Activated CD4-positive, alpha-beta T cell treated with anti-CD3 and anti-CD28 coated beads, Interleukin-2, Interleukin-6, amounts not matched to agents 100 ng/mL and 50 ng/mL, durations not matched to agents 16 hours and 8 hours (primary cell): ENCODE results near the gene PDCL3.

Experiments
- DNase-seq: peaks from one replicate; pipeline ENCODE4 v3.0.0-alpha.2; 2020

The PDCL3 gene

DNA sequence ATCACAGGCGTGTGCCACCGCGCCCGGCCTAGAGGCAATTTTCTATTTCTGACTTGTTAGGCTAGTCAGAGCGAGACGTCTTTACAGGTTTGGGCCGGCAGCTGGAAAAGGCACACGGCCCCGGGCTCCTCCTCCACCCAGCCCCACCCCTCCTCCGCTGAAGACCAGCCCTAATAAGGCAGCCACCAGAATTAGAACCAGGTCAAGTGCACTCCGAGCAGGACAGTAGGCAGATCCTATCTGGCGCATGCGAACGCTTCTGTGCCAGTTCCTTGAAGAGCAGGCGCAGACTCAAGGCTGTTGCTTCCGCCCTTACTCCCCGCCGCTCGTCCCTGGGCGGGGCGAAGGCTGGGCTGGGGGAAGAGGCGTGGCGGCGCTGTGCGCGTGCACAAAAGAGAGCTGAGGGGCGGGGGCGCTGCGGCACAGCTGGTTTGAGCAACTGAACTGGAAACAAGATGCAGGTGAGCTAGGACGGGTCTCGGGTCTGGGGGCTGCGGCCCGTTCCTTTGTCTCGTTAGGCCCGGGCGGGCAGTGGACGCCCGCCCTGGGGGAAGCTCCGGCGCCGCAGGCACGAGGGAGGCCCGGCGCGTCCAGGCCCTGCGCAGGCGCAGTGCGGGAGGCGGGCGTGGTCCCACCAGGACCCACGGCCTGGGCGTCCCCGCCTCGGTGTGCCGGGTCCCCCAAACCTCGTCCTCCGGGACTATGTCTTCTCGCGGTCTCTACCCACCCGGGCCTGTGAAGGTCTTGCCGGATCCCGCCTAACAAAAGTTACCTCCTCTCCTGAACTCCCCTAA lies at the start of gene PDCL3:
PDCL3 (plus strand) TSS at position 381 of the 794 bp plus-strand sequence; CDS start at position 456, 75 bp downstream.
- DNase-seq, result peak; percentile 97

DNA sequence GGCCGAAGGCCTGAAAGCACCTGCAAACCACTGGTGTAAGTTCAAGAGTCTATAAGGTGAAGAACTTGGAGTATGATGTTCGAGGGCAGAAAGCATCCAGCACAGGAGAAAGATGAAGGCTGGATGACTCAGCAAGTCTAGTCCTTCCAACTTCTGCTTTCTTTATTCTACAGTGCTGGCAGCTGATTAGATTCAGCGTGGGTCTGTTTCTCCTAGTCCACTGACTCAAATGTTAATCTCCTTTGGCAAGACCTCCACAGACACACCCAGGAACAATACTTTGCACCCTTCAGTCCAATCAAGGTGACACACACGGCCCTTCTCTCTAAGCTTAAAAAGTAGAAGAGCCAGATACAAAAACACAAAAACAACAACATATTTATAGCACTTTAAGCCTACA lies 49.1 kb upstream of the PDCL3 start:
- no peak for DNase-seq

DNA sequence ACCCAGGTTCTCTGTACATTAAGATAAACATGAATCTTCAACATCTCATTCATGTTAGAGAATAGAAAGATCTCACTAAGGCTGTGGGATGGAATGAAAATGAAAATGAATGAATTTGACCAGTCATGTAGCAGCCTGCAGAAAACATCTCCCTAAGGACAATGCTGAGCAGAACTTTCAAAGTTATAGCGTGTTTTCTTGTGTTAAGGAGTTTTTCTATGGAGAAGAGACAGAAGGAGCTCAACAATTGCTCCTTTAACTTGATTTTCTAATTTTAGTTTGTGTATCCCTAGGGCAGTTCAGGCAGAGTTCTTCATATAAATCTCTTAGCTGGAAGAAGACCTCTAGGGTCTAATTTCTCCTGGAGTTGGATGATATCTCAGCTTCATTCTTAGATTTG lies 45.2 kb upstream of the PDCL3 start:
- DNase-seq, result no peak

DNA sequence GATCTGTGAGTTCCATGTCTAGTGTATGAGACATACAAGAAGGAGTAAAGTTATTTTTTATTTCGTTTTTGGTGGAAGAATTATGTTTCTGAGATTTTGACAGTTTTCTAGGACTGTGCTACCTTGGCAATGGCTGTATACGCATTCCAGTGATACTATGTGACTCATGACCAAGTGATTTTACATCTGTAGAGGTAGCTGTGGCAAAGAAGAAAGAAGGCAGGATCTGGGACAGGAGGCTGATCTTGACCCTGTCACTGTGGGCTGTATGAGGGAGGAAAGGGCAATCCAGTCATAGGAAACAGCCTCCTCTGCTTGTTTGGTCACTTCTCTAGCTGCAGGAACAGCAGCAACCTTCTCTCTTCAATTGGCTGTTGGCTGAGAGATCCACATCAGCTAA lies 44.0 kb upstream of the PDCL3 start:
- no peak for DNase-seq

DNA sequence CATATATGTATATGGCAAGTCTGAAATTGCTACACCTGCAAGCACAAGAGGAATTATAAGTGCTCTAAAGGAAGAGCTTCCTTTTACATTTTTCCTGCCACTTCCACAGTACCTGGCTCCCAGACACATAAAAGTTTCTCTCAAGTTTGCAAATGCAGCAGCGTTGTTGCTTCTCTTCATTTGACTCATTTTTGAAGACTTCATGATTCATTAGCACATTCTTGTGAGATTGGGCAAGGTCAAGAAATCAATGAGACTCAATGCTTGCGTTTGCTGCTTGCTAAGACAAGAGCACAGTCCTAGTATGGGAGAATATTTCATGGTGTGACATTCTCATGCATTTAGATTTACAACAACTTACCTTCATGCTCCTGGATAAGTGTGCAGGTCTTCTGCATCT lies 42.6 kb upstream of the PDCL3 start:
- DNase-seq, result peak; percentile 2

DNA sequence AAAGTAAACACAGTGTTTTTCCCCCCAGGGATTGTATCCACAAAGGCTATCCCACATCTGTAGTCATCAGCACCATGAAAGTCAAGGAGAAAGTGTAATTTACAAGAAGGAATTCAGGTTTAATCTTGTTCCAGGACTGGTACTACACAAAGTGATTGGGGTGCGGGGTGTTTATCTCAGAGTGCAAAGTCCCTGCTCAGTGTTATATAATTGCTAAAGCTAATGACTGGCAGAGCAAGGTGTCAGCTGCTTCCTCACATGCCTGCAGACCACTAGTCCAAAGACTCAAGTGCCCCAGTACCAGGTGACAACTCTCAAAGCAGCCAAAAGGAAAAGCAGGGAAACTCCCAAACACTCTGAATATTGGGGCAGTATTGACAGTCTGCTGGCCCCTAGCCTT lies 40.4 kb upstream of the PDCL3 start:
- DNase-seq, result no peak

DNA sequence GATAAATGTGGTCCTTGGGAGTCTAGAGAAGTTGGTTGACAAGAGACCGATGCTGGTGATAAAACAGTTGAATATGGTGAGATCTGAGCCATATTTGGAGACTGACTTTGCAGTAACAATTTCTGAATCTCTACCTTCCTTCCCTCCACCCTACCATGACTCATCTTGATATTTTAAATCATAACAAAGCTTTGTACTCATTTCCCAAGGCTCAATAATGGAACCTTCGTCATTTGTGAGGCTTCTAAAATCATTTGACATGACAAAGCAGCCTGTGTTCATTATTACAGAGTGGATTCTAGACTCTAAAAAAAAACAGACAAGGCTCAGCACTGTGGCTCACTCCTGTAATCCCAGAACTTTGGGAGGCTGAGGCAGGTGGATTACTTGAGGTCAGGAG lies 38.5 kb upstream of the PDCL3 start:
- peak; percentile 4 for DNase-seq

DNA sequence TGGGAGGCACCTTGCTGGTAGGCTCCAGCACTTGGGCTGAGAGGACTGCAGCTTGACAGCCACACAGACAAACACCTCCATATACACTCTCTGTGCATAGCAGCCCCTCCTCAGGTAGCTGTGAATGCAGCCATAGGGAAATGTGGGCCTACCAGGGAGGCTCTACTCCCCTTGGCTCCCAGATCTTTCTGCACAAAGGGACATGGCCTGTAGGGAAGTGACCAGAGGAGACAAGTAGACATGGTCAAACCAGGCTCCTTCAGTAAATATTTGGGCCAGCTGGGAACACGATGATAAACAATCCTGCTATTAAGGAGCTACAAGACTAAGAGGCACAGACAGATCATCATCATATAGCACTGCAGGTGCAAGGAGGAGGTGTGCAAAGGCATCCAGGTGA lies 35.9 kb upstream of the PDCL3 start:
- DNase-seq, result no peak

DNA sequence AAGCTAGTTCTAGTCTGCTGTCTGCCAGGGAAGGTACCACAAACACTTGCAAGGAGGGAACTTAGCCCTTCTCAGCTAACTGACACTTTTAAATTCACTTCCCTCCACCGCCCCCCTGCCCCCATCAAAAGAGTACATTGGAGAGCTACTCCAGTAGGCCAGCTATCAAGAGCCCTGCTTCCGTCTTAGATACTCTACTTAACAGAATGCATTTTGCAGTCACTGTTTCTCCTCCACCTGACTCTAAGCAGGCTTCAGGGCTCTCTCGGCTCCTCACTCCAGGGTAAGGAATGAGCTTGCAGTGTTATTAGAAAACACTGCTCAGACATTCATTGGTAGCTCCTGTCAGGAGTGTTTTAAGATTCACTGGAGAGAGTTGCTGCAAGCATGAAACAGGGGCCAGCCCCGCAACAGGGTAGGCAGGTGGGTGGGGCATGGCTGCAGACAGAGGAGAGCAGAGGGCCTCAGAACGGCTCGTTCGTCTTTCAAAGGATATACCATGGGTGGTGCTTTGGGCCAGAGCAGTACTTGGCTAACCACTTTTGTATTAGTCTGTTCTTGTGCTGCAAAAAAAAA lies 35.3 kb upstream of the PDCL3 start:
- DNase-seq, result no peak

DNA sequence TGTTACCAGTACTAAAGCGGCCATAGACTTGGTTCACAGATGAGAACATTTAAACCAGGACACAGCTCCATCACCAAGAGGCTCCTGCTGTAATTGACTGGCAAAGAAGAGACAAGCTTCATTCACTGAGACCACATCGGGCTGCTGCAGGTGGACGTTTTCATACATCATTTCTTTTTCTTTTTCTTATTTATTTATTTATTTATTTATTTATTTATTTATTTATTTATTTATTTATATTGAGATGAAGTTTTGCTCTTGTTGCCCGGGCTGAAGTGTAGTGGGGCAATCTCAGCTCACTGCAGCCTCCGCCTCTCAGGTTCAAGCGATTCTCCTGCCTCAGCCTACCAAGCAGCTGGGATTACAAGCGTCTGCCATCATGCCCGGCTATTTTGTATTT lies 33.6 kb upstream of the PDCL3 start:
- no peak for DNase-seq

DNA sequence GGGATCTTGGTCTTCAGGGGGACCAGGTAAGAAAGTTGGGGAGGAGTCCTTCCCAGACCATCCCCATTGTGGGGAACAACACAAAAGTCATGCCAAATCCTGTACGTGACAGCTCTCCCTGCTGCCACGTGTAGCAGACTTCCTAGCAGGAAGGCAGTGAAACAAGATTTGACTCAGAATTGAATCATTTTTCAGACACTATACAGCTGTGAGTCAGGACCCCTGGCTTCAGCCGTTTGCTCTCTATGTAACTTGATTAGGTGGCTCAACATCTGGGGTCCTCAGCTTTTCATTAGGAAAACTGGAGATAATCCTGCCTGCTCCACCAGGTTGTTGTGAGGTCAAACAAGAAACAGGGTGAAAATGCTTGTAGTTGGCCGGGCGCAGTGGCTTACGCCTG lies 32.9 kb upstream of the PDCL3 start:
- peak; percentile 2 for DNase-seq

DNA sequence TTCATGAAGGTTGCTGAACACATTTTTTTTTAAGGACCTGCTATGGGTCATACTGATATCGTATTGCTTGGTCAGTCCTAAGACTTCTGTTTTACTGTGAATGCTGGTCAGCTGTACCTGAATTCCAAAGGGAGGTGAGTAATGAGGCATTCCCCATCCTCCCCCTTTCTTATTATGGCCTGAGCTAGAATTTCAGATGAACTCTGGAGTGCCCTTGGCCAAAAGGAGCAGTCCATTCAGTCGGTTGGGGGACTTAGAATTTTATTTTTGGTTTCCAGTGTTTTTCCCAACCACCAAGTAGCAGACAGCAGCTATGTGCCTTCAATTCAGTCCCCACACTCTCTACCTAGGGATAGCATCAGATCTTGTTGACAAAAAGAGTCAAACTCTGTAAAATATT lies 26.9 kb upstream of the PDCL3 start:
- DNase-seq, result no peak

DNA sequence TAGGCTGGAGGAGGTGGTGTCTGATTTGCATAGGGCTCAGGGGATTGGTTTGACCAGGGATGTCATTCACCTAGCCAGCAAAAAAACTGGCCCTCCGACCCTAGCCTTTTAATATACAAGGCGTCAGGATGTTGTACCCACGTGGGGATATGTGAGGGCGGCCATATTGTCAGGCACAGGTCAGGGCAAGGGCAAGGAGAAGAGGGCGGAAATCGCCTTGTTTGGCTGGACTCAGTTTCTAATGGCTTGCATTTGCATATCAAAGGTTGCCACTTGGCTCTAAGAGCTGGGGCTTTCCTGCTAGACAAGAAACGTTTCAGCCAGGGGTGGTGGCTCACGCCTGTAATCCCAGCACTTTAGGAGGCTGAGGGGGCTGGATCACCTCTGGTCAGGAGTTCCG lies 24.9 kb upstream of the PDCL3 start:
- DNase-seq, result no peak

DNA sequence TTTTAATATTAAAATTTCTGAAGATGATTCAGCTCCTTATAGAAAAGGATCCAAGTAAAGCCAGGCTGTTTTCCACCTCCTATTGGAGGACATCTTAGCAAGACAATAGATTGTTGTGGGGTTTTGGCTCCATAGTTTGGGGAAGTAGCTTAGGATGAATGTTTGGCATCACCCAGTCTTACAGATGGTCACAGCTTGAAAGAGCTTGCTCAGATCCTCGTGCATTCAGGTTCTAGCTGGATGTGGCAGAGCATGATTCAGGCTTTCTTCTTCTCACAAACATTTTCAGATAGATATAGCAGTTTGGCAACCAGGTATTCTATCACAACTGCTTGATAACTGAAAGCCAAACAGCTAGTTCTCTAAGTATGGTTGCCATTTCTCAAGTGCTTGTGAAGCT lies 23.6 kb upstream of the PDCL3 start:
- DNase-seq, result no peak

DNA sequence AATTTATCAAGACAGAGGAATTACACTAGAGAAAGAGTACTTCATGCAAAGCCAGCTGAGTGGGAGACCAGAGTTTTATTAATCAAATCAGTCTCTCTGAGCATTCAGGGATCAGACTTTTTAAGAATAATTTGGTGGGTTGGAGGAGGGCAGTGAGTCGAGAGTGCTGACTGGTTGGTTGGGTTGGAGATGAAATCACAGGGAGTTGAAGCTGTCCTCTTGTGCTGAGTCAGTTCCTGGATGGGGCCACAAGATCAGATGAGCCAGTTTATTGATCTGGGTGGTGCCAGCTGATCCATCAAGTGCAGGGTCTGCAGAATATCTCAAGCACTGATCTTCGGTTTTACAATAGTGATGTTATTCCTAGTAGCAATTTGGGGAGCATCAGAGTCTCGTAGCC lies 21.4 kb upstream of the PDCL3 start:
- DNase-seq, result peak; percentile 9

DNA sequence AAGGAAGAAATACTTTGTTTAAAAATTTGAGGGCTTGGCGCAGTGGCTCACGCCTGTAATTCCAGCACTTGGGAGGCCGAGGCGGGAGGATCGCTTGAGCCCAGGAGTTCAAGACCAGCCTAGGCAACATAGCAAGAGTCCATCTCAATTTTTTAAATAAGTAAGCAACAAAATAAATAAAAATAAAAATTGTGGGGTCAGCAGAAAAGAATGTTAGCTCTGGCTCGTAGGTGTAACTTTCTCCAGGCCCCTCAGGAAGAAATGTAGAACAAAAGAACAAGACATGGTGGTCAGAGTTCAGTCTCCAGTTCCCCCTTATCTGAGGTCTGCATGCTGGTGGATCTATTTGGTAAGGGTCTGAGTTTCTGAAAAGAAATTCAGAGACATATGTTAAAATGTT lies 20.4 kb upstream of the PDCL3 start:
- no peak for DNase-seq

DNA sequence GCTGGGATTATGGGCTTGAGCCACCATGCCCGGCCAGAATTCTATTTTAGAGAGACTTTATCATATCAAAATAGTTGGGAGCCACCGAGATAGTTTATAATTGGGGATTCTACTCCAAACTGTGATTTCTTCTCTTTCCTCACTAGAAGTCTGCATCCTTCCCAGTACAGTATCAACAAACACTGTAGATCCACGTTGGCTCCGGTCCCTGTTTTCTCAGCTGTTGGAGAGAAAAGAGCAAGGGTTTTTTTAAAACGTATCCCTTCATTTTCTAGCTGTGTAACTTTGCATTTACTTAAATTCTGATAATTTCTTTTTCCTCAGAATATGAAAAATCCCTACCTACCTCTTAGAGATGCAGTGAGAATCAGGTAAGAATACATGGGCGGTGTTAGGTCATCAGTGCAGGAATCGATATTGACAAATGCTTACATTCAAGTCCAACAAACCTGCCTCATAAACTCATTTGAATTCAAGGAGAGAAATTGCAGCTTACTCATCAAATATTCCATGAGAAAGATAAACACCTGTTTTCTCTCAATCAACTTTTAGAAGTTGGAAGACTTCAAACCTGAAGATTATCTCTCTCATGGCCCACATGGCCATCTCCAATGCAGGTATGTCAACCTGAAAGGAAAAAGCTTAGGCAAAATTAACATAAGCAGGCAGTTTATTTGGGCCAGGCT lies 17.7 kb upstream of the PDCL3 start:
- DNase-seq, result no peak

DNA sequence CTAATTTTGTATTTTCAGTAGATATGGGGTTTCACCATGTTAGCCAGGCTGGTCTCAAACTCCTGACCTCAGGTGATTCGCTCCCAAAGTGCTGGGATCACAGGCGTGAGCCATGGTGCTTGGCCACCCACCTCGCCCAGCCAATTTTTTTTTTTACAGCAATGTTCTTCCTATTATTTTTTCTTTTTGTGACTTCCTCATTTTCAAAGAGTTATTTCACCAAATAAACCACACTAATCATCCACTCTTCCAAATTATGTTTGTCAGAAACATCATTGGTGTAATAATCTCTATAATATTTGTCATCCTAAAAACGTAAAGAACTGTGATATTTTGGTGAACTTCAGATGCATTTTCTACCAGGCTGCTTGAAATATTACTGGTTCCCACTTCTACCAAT lies 16.3 kb upstream of the PDCL3 start:
- DNase-seq, result no peak

DNA sequence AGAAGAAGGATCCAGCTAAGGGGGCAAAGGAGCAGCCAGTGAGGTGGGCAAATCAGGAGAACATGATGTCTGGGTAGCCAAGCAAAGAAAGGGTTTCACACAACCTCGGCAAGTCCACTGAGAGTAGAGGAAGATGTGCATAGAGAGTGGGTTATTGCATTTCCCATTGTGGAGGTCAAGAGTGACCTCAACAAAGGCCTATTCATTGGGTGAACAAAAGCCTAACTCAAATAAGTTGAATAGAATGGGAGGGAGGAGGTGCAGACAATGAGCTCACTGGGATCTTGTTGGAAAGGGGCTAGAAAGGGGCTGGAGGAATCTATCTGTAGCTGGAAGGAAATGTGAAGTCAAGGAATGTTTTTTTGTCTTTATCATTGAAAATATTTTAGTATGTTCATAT lies 14.0 kb upstream of the PDCL3 start:
- DNase-seq, result no peak

DNA sequence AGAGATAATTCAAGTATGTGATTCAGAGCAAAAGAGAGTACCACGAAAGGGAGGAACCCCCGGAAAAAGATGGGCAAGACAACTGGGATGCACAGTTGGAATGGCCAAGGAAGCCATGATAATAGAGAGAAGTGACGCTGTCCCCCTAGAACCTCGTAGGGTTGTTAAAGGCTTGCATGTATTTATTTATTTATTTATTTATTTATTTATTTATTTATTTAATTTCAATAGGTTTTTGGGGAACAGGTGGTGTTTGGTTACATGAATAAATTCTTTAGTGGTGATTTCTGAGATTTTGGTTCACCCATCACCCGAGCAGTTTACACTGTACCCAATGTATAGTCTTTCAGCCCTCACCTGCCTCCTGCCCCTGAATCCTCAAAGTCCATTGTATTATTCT lies 11.5 kb upstream of the PDCL3 start:
- DNase-seq, result no peak

DNA sequence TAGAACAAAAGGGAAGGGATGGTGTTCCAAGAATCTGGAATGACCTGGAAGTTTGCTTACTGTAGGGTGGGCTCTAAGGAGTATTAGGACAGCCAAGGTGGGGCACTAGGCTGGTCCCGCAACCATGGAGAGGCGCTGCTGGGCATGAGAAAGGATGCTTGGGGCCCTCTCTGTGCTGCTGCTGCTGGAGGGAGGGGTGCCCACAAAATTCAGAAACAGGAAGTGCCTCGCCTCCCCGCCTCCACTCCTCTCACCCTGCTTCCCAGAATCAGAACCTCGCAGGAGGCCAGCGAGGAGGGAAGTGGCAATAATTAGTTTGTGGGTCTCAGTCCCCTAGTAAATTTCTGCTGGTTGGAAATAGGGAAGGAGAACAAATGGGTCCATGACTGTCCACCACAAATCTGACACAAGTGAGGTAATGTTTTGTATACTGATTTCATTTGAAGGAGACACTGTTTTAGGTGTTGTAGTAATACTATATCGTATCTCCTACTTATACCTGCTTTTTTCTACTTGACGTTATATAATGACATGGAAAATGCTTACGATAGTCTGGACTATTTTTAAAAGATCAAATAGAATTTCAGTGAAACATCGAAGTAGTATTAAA lies 7.9 kb upstream of the PDCL3 start:
- DNase-seq, result peak; percentile 45

DNA sequence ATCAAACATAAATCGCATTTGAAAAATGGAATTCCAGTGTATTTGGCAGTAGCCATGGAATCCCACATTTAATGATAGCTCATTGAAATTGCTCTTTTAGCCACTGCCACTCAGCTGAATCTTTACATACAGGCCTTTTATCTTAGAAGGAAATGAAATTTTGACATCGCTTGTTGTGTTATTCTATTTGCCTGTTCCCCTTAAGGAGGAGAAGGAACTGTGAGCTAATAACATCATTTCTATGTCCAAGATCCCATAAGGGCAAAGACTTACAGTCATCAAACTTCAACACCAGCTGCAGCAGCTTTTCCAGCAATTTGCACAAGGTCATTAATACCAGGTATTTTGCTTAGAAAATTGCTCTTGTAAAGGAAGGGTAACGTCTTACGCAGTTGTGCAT lies 6.0 kb upstream of the PDCL3 start:
- DNase-seq, result no peak

DNA sequence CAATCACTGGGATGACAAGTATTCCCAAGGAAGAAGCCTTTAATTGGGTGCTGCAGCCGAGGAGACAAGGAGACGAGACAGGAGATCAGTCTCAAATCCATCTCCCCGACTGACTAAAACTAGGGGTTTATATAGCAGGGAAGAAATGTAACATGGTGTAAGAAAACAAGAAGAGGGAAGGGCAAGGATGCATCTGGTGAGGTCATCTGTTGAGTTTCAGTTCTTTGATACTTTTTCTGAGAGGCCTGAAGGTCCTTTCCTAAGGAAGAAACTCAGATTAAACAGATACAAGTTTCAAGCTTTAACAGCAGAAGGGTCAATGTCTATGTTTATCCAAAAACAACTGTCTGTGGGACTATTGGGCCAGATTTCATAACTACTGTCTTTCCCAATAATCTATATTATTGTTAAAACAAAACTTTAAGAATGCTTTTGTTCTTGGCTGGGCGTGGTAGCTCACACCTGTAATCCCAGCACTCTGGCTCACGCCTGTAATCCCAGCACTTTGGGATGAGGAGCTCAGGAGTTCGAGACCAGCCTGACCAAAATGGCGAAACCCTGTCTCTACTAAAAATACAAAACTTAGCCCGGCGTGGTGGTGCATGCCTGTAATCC lies 2.5 kb upstream of the PDCL3 start:
- DNase-seq, result no peak

DNA sequence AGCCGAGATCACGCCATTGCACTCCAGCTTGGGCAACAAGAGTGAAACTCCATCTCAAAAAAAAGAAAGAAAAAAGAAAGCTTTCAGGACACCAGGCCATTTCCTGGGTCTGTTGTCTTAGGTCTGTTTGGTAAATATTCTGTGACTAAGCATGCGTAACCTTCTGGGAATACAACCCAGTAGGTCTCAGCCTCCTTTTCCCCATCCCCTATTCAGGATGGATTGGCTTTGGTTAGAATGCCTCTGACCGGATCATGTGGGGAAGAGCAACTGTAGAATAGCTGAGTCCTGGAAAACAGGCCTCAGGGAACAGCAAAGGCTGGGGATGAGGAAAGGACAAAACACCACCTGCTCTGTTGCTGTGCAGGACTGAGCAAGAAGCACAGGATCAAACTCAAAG lies 1.6 kb upstream of the PDCL3 start:
- DNase-seq, result no peak
